Endothelial cell of hepatic sinusoid (primary cell): ENCODE results near the gene RORC.
"Not testable (repeated sequence)": the region's sequence is repeated elsewhere in the genome, so short reads cannot be mapped to it uniquely, and the experiment has no call there.

Experiments
- in situ Hi-C: cut with HindIII; loops from 2 replicates; pipeline ENCODE4 v1.10.0; 2017; ENCODE audit warnings: low sequenced_read_pairs

RORC gene

DNA sequence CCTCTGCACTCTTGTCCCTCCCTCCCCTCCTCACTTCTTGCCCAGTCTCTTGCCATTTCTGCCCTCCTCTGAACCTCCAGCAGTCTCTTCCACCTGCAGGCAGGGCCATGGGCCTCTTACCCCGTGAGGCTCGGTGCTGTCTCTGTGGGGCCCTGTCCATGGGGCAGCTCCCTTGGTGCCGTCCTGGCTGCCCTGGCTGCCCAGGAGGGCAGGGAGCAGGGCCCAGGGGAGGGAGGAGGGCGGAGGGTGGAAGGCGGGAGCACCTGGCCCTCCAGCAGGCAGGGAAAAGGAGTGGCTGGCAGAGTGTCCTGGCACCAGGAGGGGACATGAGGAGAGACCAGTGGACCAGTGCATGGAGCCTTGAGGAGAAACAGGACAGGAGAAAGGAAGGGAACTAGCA is at the start of gene RORC:
RORC (minus strand) TSS at position 198 of the 400 bp plus-strand sequence; CDS start at position 160, 38 bp downstream.
- in situ Hi-C loops = no loop called here

DNA sequence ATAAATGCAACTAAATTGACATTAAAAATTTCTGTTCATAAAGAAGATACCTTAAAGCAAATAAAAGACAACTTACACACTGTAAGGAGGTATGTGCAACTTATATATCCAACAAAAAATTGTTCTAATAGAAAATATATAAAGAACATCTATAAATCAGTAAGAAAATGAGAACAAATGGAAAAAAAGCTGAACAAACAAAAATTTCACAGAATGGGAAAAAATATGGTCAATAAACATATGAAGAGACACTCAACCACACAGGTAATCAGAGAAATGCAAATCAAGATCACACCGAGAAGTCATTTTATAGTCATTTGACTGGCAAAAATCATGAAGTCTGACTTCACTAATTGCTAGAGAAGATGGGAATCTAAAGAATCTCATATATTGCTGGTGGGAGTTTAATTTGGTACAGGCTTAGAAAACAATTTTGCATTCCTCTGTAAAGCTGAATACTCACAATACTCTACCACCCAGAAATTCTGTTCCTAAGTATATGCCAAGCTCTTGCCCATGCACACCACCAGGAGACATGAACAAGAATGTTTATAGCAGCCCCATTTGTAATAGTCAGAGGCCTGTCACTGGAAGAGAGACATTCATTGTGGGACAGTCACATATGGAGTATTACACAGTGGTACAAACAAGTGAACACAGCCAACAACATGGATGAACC is 44.0 kb upstream of the RORC start:
- in situ Hi-C loops = no loop called here

DNA sequence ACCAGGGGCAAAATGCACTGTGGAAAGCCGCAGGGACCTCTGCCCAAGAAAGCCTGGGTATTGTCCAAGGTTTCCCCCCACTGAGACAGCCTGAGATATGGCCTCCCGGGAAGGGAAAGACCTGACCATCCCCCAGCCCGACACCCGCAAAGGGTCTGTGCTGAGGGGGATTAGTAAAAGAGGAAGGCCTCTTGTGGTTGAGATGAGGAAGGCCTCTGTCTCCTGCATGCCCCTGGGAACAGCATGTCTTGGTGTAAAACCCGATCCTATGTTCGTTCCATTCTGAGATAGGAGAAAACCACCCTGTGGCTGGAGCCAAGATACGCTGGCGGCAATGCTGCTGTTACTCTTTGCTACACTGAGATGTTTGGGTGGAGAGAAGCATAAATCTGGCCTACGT is 41.2 kb upstream of the RORC start:
- in situ Hi-C loops = not testable (repeated sequence)

DNA sequence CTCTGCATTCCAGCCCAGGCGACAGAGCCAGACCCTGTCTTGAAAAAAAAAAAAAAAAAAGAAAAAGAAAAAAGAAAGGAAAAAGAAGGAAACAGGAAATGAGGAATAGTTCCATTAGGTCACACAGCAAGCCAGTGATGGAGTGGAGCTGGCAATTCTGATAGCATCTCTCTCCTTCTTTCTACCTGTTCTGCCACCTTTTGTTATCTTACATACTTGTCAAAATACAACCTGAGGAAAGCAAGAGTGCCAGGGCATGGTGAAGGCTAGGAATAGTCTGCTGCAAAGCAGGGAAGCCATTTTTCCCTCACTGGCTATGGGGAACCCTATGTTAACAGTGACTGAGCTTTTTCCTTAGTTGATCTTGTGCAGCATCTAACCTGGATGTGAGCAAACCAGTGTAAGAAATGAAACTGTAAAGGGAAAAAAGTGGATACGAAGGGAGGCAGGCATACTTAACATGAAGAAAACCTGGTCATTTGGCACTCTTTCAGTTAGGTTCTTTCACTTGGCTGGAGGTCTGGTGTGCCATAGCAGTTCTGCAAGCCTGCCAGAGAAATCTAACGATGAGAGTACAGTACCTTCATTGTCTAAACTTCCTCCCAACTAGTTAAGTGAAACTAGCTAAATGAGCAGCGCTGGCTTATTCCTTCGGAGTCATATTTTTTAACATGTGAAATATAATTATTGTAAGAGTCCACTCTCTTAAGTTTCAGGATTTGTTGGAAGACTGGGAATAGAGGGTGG is 39.9 kb upstream of the RORC start:
- in situ Hi-C loops = no loop called here

DNA sequence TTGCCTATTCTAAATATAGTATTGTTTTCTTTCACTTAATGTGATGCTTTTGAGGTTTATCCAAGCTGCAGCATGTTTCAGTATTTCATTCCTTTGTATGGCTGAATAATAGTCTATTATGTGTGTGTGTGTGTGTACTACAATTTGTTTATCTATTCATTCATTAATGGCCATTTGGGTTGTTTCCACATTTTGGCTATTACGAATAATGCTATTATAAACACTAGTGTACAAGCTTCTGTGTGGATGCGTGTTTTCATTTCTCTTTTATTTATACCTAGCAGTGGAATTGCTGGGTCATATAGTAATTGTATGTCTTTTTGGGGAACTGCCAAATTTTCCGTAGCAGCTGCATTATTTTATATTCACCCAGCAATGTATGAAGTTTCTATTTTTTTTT is 36.9 kb upstream of the RORC start:
- in situ Hi-C loops = no loop called here

GRCh38 chr1:151867765-151868411 is 36.3 kb upstream of the RORC start:
- in situ Hi-C loops = no loop called here

- in situ Hi-C loops = no loop called here
These were observed 35.7 kb upstream of the RORC start for GRCh38 chr1:151867321-151867720.

DNA sequence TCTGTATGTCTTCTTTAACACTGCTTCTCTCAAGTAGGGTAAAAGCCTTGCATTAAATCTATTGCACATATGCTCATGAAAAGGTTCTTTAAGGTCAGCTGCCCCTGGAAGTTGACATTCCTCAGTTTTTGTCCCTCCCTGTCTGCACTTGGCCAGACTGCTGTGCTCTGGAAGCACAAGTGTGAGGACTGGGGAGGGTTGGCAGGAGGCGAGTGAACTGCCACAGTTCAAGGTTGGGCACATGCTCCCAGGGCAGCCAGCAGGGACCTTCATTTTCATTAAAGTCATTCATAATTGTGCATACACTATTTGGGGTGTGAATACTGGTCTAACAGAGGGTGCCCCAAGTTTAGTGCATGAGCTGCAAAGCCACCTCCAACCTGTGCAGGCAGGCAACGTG is 32.8 kb upstream of the RORC start:
- in situ Hi-C loops = no loop called here

GRCh38 chr1:151862604-151863003 is 31.0 kb upstream of the RORC start:
- in situ Hi-C loops = no loop called here

GRCh38 chr1:151860504-151861187 is 29.0 kb upstream of the RORC start:
- in situ Hi-C loops = no loop called here

DNA sequence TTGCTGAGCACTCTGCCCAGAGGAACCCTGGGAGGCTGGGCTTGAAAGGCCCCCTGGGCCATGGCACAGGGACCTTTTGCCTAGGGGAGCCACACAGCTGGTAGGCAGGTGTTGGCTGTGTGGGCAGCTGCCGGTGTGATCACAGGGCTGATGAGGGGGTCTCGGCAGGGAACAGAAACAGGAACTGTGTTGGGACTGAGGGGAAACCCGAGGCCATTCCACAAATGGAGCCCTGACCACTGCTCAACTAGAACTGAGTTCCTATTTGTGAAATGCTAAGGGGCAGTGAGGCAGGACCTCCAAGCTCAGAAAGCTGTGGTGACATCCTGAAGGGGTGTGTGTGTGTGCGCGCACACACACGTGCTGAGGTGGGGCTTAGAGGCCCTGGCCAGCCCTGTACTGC is 28.3 kb upstream of the RORC start:
- in situ Hi-C loops = no loop called here

- in situ Hi-C loops = no loop called here
These were observed 27.5 kb upstream of the RORC start for GRCh38 chr1:151858886-151859665.

GRCh38 chr1:151858030-151858746 is 26.6 kb upstream of the RORC start:
- in situ Hi-C loops = no loop called here

- in situ Hi-C loops = no loop called here
These were observed 24.3 kb upstream of the RORC start for GRCh38 chr1:151855933-151856332.

GRCh38 chr1:151855516-151855915 is 23.9 kb upstream of the RORC start:
- in situ Hi-C loops = not testable (repeated sequence)

DNA sequence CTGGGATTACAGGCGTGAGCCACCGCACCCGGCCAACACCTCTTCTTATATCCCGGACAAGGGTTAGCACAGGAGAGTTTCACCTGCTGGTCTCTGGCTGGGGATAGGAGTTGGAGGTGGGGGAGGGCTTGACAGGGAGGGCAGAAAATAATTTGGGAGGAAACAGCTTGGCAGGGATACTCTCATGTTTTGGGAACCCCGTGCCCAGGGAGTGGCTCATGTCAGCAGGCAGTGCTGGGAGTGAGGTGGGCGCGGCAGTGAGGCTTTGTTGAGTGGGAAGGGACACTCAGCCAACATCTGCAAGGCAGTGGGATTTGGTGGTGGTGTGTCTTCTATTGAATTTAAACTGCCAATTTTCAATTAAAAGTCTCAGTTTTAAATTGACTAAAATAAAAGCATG is 23.1 kb upstream of the RORC start:
- in situ Hi-C loops = no loop called here

- in situ Hi-C loops = no loop called here
These were observed 21.9 kb upstream of the RORC start, which contains the start of gene THEM5 for GRCh38 chr1:151853411-151853943. Gene THEM5 (minus strand): TSS chr1:151853712. CDS start chr1:151853565, 147 bp downstream.

DNA sequence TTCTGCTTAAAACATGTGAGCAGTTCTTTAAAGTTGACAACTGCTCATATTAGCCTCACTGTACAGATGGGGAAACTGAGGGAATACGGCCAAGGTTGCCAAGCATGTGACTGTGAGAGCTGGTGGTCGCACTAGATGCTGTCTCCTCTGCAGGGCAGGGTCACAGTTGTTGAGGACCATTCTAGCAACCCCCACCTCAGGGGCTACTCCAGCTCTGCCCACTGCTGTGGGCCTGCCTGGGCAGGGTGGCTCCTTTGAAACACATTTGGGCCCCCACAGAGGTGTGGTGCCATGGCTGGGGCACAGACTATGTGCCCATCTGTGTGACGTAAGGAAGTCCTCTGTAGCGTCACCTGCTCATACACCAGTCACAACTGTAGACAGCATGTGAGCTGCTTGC is 21.1 kb upstream of the RORC start:
- in situ Hi-C loops = no loop called here

GRCh38 chr1:151851886-151852285 is 20.3 kb upstream of the RORC start:
- in situ Hi-C loops = no loop called here

DNA sequence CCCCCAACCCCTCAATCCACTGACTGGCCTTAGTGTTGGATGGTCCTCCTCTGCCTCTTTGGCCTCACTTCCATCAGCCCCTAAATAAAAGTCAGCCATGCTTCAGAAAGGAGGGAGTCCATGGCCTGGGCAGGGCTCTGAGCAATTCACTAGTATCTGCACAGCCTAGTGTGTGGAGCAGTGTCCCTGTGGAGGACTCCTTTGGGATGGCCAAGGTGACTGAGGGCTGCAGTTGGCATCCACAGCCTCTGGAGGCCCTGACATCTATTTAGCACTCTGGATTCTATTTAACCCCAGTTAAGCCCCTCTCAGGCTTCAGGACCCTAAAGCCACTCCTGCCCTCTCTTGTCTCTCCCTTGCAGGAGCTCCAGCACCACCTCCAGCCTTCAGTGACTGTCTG is 18.3 kb upstream of the RORC start:
- in situ Hi-C loops = no loop called here
